MM.1S (cell line): ENCODE data around the gene CDKN2D.

ENCODE experiments used
- EZH2 ChIP-seq: fragments of 300-600 bp; sonication (generic); optimal IDR thresholded peaks from 2 replicates; pipeline ENCODE3; 2017; ENCODE audit warnings: low read depth, mild to moderate bottlenecking, antibody characterized with exemption, low read length, mixed read lengths
- TF ChIP-seq, protein P1 (sequence below): fragments of 300-600 bp; sonication (generic); IDR thresholded peaks from 2 replicates; pipeline ENCODE4 v1.5.1; 2016; ENCODE audit warnings: antibody characterized with exemption, low read length, mixed read lengths

DNA sequence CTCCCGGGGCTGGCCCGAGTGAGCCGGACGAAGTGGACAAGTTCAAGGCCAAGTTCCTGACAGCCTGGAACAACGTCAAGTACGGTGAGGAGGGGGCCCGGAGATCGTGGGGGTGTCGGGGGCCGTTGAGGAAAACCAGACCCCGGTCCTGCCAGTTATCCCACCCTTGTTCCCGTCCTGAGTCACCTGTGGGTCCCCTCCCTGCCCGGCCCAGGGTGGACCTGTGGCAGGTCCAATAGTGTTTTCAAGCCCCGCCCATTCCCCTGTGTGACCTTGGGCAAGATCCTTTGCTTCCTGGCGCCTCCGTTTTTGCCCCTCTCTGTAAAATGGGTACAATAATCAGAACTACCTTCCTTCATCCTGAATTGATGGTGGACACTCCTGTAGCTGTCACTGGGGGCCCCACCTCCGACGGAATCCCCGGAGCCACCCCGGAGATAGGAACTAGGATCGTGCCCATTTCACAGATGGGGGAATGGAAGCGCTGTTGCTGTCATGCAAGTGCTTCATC, 24.5 kb downstream of the CDKN2D start:
- no peak for TF ChIP-seq EZH2
- TF ChIP-seq, protein P1, sequence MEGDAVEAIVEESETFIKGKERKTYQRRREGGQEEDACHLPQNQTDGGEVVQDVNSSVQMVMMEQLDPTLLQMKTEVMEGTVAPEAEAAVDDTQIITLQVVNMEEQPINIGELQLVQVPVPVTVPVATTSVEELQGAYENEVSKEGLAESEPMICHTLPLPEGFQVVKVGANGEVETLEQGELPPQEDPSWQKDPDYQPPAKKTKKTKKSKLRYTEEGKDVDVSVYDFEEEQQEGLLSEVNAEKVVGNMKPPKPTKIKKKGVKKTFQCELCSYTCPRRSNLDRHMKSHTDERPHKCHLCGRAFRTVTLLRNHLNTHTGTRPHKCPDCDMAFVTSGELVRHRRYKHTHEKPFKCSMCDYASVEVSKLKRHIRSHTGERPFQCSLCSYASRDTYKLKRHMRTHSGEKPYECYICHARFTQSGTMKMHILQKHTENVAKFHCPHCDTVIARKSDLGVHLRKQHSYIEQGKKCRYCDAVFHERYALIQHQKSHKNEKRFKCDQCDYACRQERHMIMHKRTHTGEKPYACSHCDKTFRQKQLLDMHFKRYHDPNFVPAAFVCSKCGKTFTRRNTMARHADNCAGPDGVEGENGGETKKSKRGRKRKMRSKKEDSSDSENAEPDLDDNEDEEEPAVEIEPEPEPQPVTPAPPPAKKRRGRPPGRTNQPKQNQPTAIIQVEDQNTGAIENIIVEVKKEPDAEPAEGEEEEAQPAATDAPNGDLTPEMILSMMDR: no peak
